A673 (cell line): Measurements from ENCODE around the gene MIS18A. TPM values are rescaled to one million over a fixed set of nuclear protein-coding genes. Genes with fewer than 3 reads are reported as not detected.

Experiments
- BruUV-seq: library from RNA; stranded (reverse); fragments of 400-500 nt; replicated peaks from 2 replicates; lab custom pipeline; 2021; lab: Mats Ljungman, UMichigan
- CTCF ChIA-PET: fragments of 300-600 bp; sonication (Branson Sonifier 250); formaldehyde crosslinking; loops from one replicate; lab custom pipeline; 2022; ENCODE audit warnings: antibody characterized with exemption; lab: Charles Lee
- POLR2A ChIA-PET: fragments of 300-600 bp; sonication (Branson Sonifier 250); formaldehyde crosslinking; loops from one replicate; lab custom pipeline; 2022; ENCODE audit warnings: antibody characterized with exemption; ENCODE audit not compliant: low non-redundant PET; lab: Charles Lee
- DNase-seq: peaks from one replicate; pipeline ENCODE4 v3.0.0-alpha.2; 2015; ENCODE audit warnings: low spot score
- H3K27ac ChIP-seq: fragments of 200-600 bp; sonication (generic); 2 replicates; pipeline ENCODE4 v1.5.1; 2016; ENCODE audit warnings: mixed run types, low read depth, mild to moderate bottlenecking, mixed read lengths, antibody characterized with exemption, low read length; ENCODE audit not compliant: poor library complexity, severe bottlenecking
- H3K27me3 ChIP-seq: fragments of 200-600 bp; sonication (generic); replicated peaks from 2 replicates; pipeline ENCODE4 v1.6.1; 2017; ENCODE audit warnings: mixed run types, low read depth, mild to moderate bottlenecking, mixed read lengths, antibody characterized with exemption, low read length; ENCODE audit not compliant: insufficient read depth, poor library complexity
- H3K36me3 ChIP-seq: fragments of 200-600 bp; sonication (generic); 2 replicates; pipeline ENCODE4 v1.6.1; 2016; ENCODE audit warnings: mixed run types, mild to moderate bottlenecking, mixed read lengths, antibody characterized with exemption, low read length; ENCODE audit not compliant: insufficient read depth, poor library complexity, severe bottlenecking
- H3K4me1 ChIP-seq: fragments of 200-600 bp; sonication (generic); 2 replicates; pipeline ENCODE4 v1.6.1; 2017; ENCODE audit warnings: mixed run types, mild to moderate bottlenecking, mixed read lengths, antibody characterized with exemption, low read length; ENCODE audit not compliant: insufficient read depth, poor library complexity, severe bottlenecking
- H3K4me3 ChIP-seq: fragments of 200-600 bp; sonication (generic); 2 replicates; pipeline ENCODE4 v1.5.1; 2016; ENCODE audit warnings: low read depth, mixed run types, mild to moderate bottlenecking, mixed read lengths, low read length; ENCODE audit not compliant: poor library complexity, severe bottlenecking
- H3K9me3 ChIP-seq: fragments of 200-600 bp; sonication (generic); 2 replicates; pipeline ENCODE4 v1.6.1; 2016; ENCODE audit warnings: mixed run types, low read depth, mild to moderate bottlenecking, mixed read lengths, antibody characterized with exemption, low read length; ENCODE audit not compliant: poor library complexity, severe bottlenecking
- EZH2 ChIP-seq: fragments of 200-600 bp; sonication (generic); IDR thresholded peaks from 2 replicates; pipeline ENCODE4 v1.6.1; 2017; ENCODE audit warnings: borderline replicate concordance, low read depth, mild to moderate bottlenecking, mixed read lengths, antibody characterized with exemption, low read length; ENCODE audit not compliant: poor library complexity, severe bottlenecking
- intact Hi-C: fragments of 100-400 bp; cut with micrococcal nuclease; formaldehyde crosslinking; loops from one replicate; pipeline ENCODE4 v1.10.0; 2022; ENCODE audit not compliant: unreplicated experiment
- total RNA-seq: library from RNA; stranded (reverse); gene quantifications from 2 replicates; pipeline ENCODE4 v1.2.3, GENCODE V29; 2021
- TF ChIP-seq, protein P1 (sequence below): fragments of 300-800, 200-600 bp; sonication (generic); conservative IDR thresholded peaks from 2 replicates; pipeline ENCODE4 v1.5.1; 2017; ENCODE audit warnings: low read depth, mild to moderate bottlenecking, antibody characterized with exemption, low read length, moderate library complexity, mixed read lengths

MIS18A gene
- total RNA-seq, 1 experiment from 2014 or later: 40.1 TPM

DNA sequence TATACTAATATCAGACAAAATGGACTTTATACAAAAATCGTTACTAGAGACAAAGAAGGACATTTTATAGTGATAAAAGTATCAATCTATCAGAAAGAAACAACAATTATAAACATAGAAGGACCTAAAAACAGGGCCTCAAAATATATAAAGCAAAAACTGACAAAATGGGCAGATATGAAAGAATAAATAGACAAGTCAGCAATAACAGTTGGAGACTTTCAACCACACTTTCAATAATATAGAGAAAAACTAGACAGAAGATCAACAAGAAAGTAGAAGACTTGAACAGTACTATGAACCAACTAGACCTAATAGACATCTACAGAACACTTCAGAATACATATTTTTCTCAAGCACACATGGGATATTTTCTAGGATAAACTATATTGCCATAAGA is 52.4 kb downstream of the MIS18A start:
- ChIA-PET CTCF (no interaction called here), POLR2A (no interaction called here)
- no peak for DNase-seq
- H3K9me3 ChIP-seq: no peaks in the 10 kb centered on the region
- no peaks in the 10 kb centered on the region for H3K4me1 ChIP-seq
- H3K36me3 ChIP-seq: no peaks in the 10 kb centered on the region
- intact Hi-C loops: no loop called here
- H3K27ac ChIP-seq: no peak overlapping the region
- H3K4me3 ChIP-seq: no peak overlapping the region
- BruUV-seq: no TSS peak
- H3K27me3 ChIP-seq: no peaks in the 10 kb centered on the region
- TF ChIP-seq EZH2: no peak
- TF ChIP-seq, protein P1, sequence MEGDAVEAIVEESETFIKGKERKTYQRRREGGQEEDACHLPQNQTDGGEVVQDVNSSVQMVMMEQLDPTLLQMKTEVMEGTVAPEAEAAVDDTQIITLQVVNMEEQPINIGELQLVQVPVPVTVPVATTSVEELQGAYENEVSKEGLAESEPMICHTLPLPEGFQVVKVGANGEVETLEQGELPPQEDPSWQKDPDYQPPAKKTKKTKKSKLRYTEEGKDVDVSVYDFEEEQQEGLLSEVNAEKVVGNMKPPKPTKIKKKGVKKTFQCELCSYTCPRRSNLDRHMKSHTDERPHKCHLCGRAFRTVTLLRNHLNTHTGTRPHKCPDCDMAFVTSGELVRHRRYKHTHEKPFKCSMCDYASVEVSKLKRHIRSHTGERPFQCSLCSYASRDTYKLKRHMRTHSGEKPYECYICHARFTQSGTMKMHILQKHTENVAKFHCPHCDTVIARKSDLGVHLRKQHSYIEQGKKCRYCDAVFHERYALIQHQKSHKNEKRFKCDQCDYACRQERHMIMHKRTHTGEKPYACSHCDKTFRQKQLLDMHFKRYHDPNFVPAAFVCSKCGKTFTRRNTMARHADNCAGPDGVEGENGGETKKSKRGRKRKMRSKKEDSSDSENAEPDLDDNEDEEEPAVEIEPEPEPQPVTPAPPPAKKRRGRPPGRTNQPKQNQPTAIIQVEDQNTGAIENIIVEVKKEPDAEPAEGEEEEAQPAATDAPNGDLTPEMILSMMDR: no peak

Other genes starting within 250 kb of the MIS18A start
- gene MRAP, start 19.8 kb upstream of the MIS18A start, total RNA-seq: not detected in 2 replicates
- gene URB1, start 114.0 kb upstream of the MIS18A start, total RNA-seq: 27.8 and 30.5 TPM in 2 replicates
- 4.3 and 7.2 TPM in 2 replicates for gene EVA1C, start 133.7 kb upstream of the MIS18A start, total RNA-seq